ENCODE results near the gene AURKAIP1. TPM values are rescaled to one million over a fixed set of nuclear protein-coding genes. Genes with fewer than 3 reads are reported as not detected.

Gene AURKAIP1
- total and polyA plus RNA-seq, 2 of the 13 experiments (the other 11 are each of a cell fraction or from before 2014, with no cell fraction given) = 69.5 to 175 TPM

DNA sequence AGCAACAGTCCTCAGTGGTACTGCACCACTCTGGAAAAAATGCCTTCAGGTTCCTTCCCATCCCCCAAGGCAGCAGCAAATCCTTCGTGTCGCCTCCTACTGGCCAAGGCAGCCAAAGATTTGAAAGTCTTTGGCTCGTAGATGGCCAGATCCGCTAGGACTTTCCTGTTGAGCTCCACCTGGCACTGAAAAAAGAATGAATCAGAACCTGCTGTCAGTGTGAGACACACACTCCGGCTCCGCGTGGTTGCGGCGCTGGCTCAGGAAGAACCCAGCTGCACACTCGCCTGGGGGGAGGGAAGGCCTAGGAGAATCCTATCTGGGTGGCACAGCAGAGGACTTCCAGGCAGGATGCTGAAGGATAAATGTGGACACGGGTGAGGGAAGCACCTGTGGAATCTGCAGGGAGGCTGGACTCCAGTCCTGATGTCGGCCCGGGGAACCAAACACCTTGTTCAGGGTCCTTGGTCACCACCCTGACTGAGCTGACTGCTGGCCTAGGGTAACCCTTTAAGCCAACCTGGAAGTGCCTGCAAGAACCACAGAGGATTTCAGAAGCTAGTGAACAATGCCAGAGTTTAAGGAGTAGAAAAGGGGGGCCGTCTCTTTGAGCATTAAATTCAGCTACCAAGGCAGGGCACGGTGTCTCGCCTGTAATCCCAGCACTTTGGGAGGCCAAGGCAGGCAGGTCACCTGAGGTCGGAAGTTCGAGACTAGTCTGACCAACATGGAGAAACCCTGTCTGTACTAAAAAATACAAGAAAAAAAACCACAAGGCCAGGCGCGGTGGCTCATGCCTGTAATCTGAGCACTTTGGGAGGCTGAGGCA is 27.3 kb upstream of the AURKAIP1 start (continued):
- TF ChIP-seq ZNF224 (CRISPR knock-in tag; IDR thresholded peaks at IDR 0.05) (no peak), ZNF329 (CRISPR knock-in tag; IDR thresholded peaks at IDR 0.05; ENCODE audit: low read depth) (no peak), TBX2 (CRISPR knock-in tag; IDR thresholded peaks at IDR 0.05; ENCODE audit: borderline replicate concordance) (no peak), KLF13 (CRISPR knock-in tag; IDR thresholded peaks at IDR 0.05) (no peak), ZNF17 (CRISPR knock-in tag; IDR thresholded peaks at IDR 0.05) (no peak), SMAD1 (CRISPR knock-in tag; IDR thresholded peaks at IDR 0.05; ENCODE audit: borderline replicate concordance, low read depth) (no peak), RFX1 (IDR thresholded peaks at IDR 0.05) (no peak), ZEB1 (IDR thresholded peaks at IDR 0.05; ENCODE audit: insufficient replicate concordance, low read depth) (no peak), NFRKB (IDR thresholded peaks at IDR 0.05) (no peak), ZNF430 (CRISPR knock-in tag; IDR thresholded peaks at IDR 0.05) (no peak), ZNF138 (CRISPR knock-in tag; IDR thresholded peaks at IDR 0.05; ENCODE audit: low read depth) (no peak), ZSCAN22 (CRISPR knock-in tag; IDR thresholded peaks at IDR 0.05) (no peak), TEAD3 (CRISPR knock-in tag; optimal IDR thresholded peaks at IDR 0.05; ENCODE audit: borderline replicate concordance) (peak; percentile 8), ZNF260 (CRISPR knock-in tag; IDR thresholded peaks at IDR 0.05; ENCODE audit: borderline replicate concordance, low read depth) (no peak), TOPORS (CRISPR knock-in tag; IDR thresholded peaks at IDR 0.05) (no peak), CHCHD3 (CRISPR knock-in tag; IDR thresholded peaks at IDR 0.05) (no peak), TBX3 (IDR thresholded peaks at IDR 0.05; ENCODE audit: borderline replicate concordance) (no peak), ZNF879 (CRISPR knock-in tag; IDR thresholded peaks at IDR 0.05) (no peak)
- TF ChIP-seq, protein P1, sequence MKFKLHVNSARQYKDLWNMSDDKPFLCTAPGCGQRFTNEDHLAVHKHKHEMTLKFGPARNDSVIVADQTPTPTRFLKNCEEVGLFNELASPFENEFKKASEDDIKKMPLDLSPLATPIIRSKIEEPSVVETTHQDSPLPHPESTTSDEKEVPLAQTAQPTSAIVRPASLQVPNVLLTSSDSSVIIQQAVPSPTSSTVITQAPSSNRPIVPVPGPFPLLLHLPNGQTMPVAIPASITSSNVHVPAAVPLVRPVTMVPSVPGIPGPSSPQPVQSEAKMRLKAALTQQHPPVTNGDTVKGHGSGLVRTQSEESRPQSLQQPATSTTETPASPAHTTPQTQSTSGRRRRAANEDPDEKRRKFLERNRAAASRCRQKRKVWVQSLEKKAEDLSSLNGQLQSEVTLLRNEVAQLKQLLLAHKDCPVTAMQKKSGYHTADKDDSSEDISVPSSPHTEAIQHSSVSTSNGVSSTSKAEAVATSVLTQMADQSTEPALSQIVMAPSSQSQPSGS (CRISPR knock-in tag; IDR thresholded peaks at IDR 0.05) = no peak
- TF ChIP-seq, protein P2, sequence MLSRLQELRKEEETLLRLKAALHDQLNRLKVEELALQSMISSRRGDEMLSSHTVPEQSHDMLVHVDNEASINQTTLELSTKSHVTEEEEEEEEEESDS (CRISPR knock-in tag; IDR thresholded peaks at IDR 0.05; ENCODE audit: borderline replicate concordance) = no peak
- TF ChIP-seq, protein P3, sequence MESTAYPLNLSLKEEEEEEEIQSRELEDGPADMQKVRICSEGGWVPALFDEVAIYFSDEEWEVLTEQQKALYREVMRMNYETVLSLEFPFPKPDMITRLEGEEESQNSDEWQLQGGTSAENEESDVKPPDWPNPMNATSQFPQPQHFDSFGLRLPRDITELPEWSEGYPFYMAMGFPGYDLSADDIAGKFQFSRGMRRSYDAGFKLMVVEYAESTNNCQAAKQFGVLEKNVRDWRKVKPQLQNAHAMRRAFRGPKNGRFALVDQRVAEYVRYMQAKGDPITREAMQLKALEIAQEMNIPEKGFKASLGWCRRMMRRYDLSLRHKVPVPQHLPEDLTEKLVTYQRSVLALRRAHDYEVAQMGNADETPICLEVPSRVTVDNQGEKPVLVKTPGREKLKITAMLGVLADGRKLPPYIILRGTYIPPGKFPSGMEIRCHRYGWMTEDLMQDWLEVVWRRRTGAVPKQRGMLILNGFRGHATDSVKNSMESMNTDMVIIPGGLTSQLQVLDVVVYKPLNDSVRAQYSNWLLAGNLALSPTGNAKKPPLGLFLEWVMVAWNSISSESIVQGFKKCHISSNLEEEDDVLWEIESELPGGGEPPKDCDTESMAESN (CRISPR knock-in tag; conservative IDR thresholded peaks at IDR 0.05) = no peak
- TF ChIP-seq, protein P4, sequence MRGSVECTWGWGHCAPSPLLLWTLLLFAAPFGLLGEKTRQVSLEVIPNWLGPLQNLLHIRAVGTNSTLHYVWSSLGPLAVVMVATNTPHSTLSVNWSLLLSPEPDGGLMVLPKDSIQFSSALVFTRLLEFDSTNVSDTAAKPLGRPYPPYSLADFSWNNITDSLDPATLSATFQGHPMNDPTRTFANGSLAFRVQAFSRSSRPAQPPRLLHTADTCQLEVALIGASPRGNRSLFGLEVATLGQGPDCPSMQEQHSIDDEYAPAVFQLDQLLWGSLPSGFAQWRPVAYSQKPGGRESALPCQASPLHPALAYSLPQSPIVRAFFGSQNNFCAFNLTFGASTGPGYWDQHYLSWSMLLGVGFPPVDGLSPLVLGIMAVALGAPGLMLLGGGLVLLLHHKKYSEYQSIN (CRISPR knock-in tag; IDR thresholded peaks at IDR 0.05; ENCODE audit: borderline replicate concordance) = no peak
- TF ChIP-seq, protein P5, sequence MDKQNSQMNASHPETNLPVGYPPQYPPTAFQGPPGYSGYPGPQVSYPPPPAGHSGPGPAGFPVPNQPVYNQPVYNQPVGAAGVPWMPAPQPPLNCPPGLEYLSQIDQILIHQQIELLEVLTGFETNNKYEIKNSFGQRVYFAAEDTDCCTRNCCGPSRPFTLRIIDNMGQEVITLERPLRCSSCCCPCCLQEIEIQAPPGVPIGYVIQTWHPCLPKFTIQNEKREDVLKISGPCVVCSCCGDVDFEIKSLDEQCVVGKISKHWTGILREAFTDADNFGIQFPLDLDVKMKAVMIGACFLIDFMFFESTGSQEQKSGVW (CRISPR knock-in tag; IDR thresholded peaks at IDR 0.05; ENCODE audit: borderline replicate concordance) = no peak
- TF ChIP-seq, protein P6, sequence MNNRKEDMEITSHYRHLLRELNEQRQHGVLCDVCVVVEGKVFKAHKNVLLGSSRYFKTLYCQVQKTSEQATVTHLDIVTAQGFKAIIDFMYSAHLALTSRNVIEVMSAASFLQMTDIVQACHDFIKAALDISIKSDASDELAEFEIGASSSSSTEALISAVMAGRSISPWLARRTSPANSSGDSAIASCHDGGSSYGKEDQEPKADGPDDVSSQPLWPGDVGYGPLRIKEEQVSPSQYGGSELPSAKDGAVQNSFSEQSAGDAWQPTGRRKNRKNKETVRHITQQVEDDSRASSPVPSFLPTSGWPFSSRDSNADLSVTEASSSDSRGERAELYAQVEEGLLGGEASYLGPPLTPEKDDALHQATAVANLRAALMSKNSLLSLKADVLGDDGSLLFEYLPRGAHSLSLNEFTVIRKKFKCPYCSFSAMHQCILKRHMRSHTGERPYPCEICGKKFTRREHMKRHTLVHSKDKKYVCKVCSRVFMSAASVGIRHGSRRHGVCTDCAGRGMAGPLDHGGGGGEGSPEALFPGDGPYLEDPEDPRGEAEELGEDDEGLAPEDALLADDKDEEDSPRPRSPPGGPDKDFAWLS (CRISPR knock-in tag; IDR thresholded peaks at IDR 0.05; ENCODE audit: borderline replicate concordance) = no peak
